HG03571 (cell line): Measurements from ENCODE around the gene GAL3ST1.
"Not testable (repeated sequence)": the region's sequence is repeated elsewhere in the genome, so short reads cannot be mapped to it uniquely, and the experiment has no call there.

Source experiments
- ATAC-seq: cut with Tn5 transposase; IDR thresholded peaks from one replicate; pipeline ENCODE4 v1.9.1; 2021; ENCODE audit not compliant: unreplicated experiment

The GAL3ST1 gene

DNA sequence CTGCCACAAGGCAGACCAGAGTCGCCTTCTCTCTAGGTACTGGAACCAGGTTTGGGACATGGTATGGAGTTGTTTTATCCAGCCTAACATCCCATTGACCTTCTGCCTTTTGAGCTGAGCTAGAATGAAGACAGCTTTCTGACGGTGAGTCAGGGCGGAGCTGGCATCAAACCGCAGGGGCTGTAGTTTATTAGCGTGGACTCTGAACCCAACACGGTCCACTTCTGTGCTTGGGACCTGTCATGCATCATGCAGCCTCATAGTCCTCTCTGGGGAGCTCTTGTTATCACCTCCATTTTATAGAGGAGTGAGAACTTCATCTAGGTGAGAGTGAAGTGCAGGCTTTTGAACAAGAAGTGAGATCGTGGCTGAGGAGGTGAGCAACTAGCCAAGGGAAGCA lies 8.3 kb downstream of the GAL3ST1 start:
- no peak for ATAC-seq

DNA sequence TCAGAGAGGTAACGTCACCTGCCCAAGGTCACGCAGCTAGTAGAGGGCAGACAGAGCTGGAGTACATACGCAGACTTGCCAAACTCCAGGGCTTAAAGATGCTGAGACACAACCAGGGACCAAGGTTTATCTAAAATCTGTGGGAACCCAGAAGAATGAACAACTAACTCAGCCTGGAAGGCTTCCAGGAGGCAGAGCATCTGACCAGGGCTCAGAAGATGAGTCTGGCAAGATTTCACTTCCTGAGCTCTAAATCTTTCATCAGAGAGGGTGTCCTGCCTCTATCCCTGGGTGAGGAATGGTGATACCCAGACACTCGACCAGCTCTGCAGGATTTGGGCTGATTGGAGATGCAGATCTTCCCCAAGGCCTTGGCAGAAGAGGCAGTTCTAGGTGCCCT lies 9.1 kb downstream of the GAL3ST1 start:
- ATAC-seq, result no peak

DNA sequence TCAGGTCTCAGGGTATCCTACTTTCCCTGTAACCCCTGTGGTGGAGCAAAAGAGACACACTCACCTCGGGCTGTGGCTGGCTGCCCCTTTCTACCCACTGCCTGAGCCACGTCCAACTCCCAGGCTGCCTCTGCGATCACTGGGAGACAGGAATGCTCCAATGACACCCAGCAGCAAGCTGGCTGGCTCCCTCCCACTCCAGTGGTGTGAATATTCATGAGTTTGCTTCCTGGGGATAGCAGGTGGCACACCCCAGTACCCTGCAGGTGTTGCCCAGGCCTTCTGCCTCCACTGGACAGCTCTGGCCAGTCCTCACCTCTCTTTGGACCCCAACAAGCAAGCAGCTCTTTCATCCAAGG lies 9.7 kb downstream of the GAL3ST1 start:
- no peak for ATAC-seq

DNA sequence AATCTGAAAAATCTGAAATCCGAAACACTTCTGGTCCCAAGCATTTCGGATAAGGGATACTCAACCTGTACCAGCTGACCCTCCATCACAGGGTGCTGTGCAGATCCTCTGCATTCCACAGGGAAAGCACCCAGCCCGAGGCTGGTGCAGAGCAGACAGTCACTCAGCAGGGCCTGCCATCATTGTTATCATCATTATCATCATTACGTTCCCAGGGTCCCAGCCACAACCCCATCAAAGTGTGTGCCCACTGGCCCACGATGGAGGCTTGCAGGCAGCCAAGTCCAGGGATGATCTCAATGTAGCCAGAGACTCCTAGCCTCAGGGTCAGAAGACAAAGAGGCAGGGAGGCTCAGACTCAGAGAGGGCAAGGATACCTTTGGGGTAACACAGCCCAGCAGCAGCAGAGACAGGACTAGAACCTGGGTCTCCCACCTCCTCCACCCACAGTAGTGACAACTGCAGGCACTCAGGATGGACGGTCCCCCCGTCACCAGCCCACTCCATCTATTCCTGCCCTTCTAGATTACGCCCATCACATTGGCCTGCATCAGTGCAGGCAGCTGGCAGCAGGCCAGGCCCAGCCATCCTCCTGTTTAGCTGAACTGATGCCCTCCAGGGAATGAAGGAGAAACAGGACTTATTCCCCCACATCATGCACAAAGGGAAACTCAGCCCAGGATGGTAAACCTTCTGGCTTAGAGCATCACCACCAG lies 10.3 kb downstream of the GAL3ST1 start:
- no peak for ATAC-seq

DNA sequence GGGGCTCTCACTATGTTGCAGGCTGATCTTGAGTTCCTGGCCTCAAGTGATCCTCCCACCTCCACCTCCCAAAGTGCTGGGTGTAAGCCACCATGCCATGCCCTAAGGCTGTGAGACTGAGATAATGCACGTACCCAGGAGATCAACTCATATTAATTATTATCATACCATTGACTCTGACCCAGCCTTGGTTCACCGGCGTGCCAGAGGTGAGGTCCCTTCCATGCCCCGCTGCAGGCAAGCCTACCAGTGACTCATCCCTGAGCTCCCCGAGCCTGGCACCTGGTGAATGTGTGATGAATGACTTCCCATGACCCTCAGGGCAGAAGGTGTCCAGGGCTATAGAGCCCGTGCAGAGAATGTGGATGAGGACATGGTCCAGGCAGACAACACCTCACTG lies 12.1 kb downstream of the GAL3ST1 start:
- no peak for ATAC-seq

DNA sequence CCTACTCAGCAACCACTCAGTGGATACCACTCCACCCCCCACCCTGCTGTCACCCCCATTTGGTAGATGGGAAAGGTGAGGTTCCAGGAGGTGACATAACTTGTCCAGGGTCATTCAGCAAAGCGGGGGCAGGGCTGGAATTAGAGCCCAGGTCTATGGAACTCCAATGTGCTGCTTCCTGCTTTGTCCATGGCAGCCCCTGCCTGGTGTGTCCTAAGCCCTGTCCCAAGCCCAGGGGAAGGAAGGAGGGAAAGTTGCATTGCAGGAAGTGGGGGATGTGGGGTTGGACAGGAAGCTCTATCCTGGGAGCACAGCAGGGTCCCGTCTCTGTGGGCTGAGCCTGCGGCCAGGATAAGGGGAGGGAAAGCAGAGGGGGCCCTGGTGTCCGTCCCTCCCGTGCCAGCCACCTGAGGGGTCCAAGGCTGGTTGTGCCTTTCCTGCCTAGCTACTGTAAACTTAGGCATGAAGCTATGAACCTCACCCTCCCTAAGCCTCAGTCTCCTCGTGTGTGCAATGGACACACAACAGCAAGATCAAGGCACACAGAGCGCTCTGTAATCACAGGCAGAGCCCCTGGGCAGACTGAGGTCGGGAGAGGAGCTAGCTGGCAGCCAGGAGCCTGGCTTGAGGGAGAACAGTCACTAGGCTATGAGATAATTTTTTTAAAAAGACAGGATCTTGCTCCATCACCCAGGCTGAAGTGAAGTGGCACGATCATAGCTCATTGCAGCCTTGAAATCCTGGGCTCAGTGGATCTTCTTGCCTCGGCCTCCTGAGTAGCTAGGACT lies 12.9 kb downstream of the GAL3ST1 start:
- no peak for ATAC-seq

DNA sequence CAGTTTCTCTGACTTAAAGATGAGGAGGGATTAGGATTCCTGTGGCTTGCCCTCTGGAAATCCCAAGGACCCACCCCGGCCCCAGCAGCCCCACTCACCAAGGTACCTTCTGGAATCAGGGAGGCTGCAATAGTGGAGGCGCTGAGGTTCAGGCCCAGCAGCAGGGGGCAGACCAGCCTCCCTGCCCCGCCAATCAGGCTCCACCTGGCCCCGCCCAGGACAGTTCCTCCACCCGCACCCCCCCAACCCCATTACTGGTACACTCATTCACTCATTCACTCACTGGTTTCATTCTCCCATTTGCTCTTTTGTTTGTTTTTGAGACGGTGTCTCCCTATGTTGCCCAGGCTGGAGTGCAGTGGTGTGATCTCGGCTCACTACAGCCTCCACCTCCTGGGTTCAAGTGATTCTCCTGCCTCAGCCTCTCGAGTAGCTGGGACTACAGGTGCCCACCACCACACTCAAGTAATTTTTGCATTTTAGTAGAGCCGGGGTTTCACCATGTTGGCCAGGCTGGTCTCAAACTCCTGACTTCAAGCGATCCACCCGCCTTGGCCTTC lies 13.7 kb downstream of the GAL3ST1 start:
- ATAC-seq, result not testable (repeated sequence)

DNA sequence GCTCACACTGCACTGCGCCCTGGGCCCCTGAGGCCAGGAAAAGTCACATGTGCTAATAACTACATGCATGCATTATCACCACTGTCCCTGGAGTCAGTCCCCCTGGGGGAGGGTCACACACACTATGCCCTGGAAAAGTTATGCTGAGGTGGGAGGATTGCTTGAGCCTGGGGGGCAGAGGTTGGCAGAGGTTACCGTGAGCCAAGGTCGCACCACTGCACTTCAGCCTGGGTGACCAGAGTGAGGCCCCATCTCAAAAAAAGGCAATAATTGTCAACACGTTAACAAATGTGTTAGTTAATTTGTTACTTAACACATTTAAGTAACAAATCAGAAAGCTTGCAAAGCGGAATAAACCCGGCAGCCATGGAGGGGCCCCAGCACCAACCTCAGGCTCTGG lies 14.6 kb downstream of the GAL3ST1 start:
- ATAC-seq, result no peak

DNA sequence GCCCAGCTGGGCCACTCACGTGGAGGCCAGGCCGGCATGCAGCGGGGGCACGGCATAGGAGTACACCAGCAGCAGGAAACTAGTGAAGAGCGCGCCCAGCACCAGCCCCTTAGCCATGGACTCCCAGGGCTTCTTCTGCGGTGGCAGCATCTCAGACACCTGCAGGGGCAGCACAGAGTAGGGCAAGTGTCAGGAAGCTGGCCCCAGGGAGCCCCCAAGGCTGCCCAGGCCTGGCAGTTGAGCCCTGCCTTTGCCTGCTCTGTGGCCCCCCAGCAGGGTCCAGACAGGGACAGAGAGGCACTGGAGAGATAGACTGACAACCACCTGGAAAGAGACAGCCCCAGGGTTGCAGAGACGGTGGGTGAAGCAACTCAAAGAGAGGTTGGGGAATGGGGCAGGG lies 17.2 kb downstream of the GAL3ST1 start:
- ATAC-seq, result no peak

DNA sequence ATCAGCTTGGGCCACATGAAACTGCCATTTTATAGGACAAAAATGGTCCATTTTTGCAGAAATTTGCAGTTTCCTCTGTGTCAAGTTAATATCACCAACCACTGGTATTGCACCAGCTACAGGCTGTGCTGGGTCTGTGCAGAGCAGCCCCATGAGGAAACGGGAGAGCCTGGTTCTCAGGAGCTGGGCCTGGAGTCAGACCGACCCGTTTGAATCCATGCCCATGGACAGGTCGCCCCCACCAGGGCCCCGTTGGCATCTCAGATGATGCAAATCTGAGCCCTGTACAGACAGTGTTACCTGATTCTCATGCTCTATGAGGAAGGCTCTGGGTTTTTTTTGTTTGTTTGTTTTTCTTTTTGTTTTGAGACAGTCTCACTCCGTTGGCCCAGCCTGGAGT lies 18.1 kb downstream of the GAL3ST1 start:
- ATAC-seq, result no peak

DNA sequence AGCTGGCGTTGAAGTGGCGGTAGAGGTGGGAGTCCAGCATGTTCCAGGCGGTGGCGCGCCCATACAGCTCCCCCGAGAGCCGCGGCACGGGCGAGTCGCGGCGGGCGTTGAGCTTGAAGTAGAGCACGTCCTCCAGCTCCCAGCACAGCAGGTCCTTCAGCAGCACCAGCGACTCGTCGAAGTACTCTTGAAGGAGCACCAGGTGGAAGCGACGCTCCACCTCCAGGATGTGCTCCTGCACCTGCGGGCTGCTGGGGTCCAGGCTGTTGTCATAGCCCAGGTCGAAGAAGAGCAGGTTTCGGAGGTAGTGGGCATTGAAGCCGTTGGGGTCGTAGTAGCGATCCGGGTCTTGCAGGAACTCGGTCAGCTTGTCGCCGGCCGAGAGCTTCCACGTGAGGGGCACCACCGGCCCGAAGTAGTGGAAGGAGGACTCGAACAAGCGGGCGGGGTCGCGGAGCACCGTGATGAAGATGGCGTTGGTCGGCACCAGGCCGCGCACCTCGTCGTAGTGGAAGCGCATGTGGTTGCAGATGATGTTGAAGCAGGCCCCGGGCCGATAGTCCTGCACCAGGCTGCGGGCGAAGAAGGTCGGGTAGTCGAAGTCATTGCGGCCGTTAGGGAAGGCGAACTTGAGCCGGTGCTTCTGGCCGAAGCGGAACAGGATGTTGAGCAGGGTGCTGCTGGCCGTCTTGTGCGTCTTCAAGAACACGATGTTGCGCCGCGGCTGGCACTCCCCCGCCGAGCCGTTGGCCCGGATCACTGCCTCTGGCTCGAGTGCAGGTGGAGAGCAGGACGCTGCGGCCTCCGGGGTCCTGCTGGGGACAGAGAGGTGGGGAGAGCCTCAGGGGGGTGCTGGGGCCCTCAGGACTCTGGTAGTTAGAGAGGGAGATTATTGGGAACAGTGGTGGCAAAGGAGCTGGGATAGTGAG lies 18.9 kb downstream of the GAL3ST1 start:
- no peak for ATAC-seq

DNA sequence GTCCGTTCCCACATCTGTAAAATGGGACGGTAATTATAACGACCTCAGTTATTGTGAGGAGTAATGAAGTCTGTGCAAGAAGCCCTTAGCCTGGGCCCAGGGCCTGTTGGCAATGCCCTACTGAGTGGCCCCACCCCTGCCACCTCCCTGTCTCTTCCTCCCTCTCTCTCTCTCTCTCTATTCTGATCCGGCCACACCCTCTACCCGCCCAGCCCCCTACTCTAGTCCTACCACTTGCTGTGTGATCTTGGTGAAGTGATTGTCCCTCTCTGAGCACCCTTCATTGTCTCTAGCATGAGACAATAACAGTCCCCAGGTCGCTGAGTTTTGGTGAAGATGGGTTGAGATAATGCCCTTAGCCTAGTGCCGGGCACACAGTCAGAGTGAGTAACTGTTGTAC lies 20.5 kb downstream of the GAL3ST1 start:
- no peak for ATAC-seq

DNA sequence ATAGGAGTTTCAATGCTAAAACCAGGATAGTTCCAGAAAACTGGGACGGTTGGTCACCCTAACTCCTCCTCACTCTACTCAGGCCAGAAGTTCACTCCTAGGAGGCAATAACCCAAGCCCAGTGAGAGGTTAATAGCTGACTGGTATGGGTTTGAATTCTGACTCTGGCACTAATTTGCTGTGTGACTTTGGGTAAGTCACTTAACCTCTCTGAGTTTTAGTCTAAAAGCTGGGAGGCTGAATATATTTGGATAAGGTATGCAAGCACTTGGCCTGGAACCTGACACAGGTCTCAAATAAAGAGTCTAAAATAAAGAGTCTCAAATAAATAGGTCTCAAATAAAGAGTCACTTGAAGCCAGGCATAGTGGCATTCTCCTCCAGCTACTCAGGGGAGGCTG lies 21.7 kb downstream of the GAL3ST1 start:
- ATAC-seq, result no peak

DNA sequence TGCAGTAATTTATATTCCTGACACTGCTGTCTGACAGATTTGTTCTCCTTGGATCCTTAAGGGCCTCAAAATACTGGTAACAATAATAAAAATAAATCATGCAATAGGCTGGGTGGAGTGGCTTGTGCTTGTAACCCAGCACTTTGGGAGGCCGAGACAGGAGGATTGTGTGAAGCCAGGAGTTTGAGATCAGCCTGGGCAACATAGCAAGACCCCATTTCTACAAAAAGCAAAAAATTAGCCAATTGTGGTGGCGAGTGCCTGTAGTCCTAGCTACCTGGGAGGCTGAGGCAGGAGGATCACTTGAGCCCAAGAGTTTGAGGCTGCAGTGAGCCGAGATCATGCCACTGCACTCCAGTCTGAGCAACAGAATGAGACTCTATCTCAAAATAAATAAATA lies 22.7 kb downstream of the GAL3ST1 start:
- ATAC-seq, result not testable (repeated sequence)

DNA sequence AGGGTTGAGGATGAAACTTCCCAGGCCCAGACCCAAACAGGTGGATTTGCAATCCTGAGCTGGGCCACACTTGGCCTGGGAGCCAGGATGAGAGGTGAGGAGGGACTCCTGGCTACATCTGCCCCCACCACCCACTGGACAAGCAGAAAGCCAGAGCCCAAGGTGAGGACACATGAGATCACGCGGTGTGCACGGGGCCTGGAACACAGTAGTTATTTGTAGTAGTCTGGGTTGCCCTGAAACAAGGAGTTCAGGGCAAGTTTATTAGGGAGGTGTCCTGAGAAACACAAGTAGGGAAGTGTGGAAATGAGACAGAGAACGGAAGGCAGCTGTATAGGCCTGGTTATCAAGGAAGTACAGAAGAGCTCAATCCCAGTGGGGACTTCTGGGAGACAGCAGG lies 27.3 kb downstream of the GAL3ST1 start:
- no peak for ATAC-seq

DNA sequence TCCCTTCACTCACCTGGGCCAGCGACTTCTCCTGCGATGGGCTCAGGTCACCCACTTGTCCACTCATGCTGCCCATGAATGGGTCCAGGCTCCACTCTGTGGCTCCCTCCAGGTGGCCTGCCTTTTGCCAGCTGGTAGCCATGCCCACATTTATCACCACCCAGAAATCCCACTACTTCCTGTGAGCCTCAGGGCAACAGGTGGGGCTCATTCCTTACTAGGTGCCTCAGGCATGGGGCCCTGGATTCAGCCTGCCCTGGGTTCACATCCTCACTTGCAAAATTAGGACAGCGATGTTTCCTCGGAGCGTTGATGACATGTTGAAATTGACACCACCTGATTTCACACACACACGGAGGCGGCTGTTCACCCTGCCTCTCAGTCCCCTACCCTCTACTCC lies 27.8 kb downstream of the GAL3ST1 start, which contains the start of gene SEC14L6:
Gene SEC14L6 (minus strand): TSS at position 126 of the 400 bp plus-strand sequence. CDS start 59 bp downstream, at position 67.
- ATAC-seq, result no peak

DNA sequence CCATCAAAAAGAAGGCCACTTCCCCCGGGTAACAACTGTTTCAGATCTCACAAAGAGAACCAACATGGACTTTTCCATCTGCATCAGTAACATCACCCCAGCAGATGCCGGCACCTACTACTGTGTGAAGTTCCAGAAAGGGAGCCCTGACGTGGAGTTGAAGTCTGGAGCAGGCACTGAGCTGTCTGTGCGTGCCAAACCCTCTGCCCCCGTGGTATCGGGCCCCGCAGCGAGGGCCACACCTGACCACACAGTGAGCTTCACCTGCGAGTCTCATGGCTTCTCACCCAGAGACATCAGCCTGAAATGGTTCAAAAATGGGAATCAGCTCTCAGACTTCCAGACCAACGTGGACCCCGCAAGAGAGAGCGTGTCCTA lies 31.7 kb downstream of the GAL3ST1 start:
- ATAC-seq, result no peak

DNA sequence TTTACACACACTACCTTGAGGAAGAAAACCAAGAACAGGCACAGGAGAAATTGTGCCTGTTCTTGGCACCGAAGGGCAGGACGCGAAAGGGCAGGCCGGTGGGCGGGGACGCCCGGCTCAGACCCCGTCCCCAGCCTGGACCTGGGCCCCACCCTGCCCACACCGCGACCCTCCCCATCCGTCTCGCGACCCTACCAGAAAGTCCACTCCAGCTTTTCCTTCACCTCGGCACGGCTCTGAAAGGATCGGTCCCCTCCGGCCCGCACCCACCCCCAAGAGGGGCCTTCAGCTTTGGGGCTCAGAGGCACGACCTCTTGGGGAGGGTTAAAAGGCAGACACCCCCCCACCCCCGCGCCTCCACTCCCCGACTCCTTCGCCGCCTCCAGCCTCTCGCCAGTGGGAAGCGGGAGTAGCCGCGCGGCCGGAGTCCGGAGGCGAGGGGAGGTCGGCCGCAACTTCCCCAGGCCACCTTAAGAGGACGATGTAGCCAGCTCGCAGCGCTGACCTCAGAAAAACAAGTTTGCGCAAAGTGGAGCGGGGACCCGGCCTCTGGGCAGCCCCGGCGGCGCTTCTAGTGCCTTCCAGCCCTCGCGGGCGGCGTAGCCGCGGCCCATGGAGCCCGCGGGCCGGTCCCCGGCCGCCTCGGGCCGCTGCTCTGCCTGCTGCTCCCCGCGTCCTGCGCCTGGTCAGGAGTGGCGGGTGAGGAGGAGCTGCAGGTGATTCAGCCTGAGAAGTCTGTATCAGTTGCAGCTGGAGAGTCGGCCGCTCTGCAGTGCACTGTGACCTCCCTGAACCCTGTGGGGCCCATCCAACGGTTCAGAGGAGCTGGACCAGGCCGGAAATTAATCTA lies 32.3 kb downstream of the GAL3ST1 start:
- ATAC-seq, result no peak

DNA sequence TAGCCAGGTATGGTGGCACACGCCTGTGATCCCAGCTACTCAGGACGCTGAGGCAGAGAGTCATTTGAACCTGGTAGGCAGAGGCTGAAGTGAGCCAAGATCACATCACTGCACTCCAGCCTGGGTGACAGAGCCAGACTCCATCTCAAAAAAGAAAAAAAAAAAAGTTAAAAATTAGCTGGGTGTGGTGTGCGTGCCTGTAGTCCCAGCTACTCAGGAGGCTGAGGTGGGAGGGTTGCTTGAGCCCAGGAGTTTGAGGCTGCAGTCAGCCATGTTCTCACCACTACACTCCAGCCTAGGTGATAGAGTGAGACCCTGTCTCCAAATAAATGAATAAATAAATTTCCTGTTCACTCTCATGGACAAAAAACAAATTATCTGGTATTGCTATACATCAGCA lies 33.0 kb downstream of the GAL3ST1 start:
- not testable (repeated sequence) for ATAC-seq

DNA sequence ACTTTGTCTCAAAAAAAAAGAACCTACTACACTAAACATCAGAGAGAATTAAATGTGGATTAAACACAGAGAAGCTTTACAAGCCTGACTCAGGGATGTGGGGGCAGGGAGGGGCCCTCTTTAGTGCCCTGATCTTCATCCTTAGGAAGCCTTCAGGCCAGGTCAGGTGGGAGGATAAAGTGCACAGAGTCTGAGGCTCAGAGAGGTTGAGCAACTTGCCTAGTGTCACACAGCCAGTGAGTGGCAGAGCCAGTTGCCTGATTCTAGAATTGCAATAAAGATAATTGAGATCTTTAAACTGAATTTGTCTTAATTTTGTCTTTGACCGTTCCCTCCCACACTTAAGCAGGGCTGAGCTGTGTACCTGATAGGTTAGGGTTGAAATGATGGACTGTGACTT lies 35.1 kb downstream of the GAL3ST1 start:
- no peak for ATAC-seq
